ENCODE results near the gene LAIR2.

LAIR2 gene

GRCh38 chr19:54469496-54469934 lies 33.1 kb upstream of the LAIR2 start:
- TF ChIP-seq CTCF (IDR thresholded peaks at IDR 0.05; ENCODE audit: insufficient read depth, low read depth, low read length, missing control alignments): no peak
- no peak overlapping the region for H3K4me3 ChIP-seq (ENCODE audit: low read length)
- peak; percentile 60 for DNase-seq (ENCODE audit: low read depth)

GRCh38 chr19:54470276-54470887 lies 32.2 kb upstream of the LAIR2 start:
- DNase-seq (ENCODE audit: low read depth): no peak
- peak overlapping the region; percentile 58 for H3K4me3 ChIP-seq (ENCODE audit: low read length)
- no peak for TF ChIP-seq CTCF (IDR thresholded peaks at IDR 0.05; ENCODE audit: insufficient read depth, low read depth, low read length, missing control alignments)

- peak; percentile 47 for DNase-seq (ENCODE audit: low read depth)
- H3K4me3 ChIP-seq (ENCODE audit: low read length): peak overlapping the region; percentile 58
- no peak for TF ChIP-seq CTCF (IDR thresholded peaks at IDR 0.05; ENCODE audit: insufficient read depth, low read depth, low read length, missing control alignments)
Measured at GRCh38 chr19:54470991-54471782, 31.4 kb upstream of the LAIR2 start.

GRCh38 chr19:54473071-54473891 lies 29.4 kb upstream of the LAIR2 start, which contains the start of gene CDC42EP5:
TSS of gene CDC42EP5 (minus strand) at chr19:54473296. CDS start at chr19:54465547, 7,749 bp downstream.
- TF ChIP-seq CTCF (IDR thresholded peaks at IDR 0.05; ENCODE audit: insufficient read depth, low read depth, low read length, missing control alignments): no peak
- peak within 1 kb of the TSS; percentile 52 for H3K4me3 ChIP-seq (ENCODE audit: low read length)
- peak; percentile 51 for DNase-seq (ENCODE audit: low read depth)

GRCh38 chr19:54473892-54474372 lies 28.7 kb upstream of the LAIR2 start:
- no peak for TF ChIP-seq CTCF (IDR thresholded peaks at IDR 0.05; ENCODE audit: insufficient read depth, low read depth, low read length, missing control alignments)
- DNase-seq (ENCODE audit: low read depth): no peak
- no peak overlapping the region for H3K4me3 ChIP-seq (ENCODE audit: low read length)

GRCh38 chr19:54475706-54476105 lies 26.9 kb upstream of the LAIR2 start:
- H3K4me3 ChIP-seq (ENCODE audit: low read length): no peak overlapping the region
- TF ChIP-seq CTCF (IDR thresholded peaks at IDR 0.05; ENCODE audit: insufficient read depth, low read depth, low read length, missing control alignments): no peak
- DNase-seq (ENCODE audit: low read depth): no peak

Measured in epithelial cell of esophagus (primary cell).